Measurements from ENCODE around the gene FAM171A2.

GRCh38 chr17:44387804-44388203 lies 24.2 kb upstream of the FAM171A2 start:
- TF ChIP-seq CTCF (IDR thresholded peaks at IDR 0.05; ENCODE audit: low read depth, low read length) (no peak), POLR2A (IDR thresholded peaks at IDR 0.05; ENCODE audit: extremely low read depth, insufficient read length) (no peak)

All from NB4 (cell line).